Type B pancreatic cell (in vitro differentiated cells): ENCODE data around the gene P4HB. TPM values are rescaled to one million over a fixed set of nuclear protein-coding genes. Genes with fewer than 3 reads are reported as not detected.

Source experiments
- DNase-seq: peaks from one replicate; pipeline ENCODE4 v3.0.0; 2021; ENCODE audit warnings: mixed read lengths; ENCODE audit not compliant: unreplicated experiment; ENCODE audit errors: extremely low spot score
- H3K27ac Mint-ChIP-seq: 2 replicates; pipeline ENCODE4 v1.8.0; 2021; ENCODE audit warnings: mild to moderate bottlenecking, mixed read lengths
- H3K27me3 Mint-ChIP-seq: 2 replicates; pipeline ENCODE4 v1.8.0; 2021; ENCODE audit warnings: mixed read lengths
- H3K36me3 Mint-ChIP-seq: 2 replicates; pipeline ENCODE4 v1.8.0; 2021; ENCODE audit warnings: mixed read lengths
- H3K4me1 Mint-ChIP-seq: one replicate; pipeline ENCODE4 v1.8.0; 2021; ENCODE audit warnings: mixed read lengths; ENCODE audit not compliant: unreplicated experiment
- H3K4me3 Mint-ChIP-seq: 2 replicates; pipeline ENCODE4 v1.8.0; 2021; ENCODE audit warnings: mild to moderate bottlenecking, mixed read lengths
- H3K9me3 Mint-ChIP-seq: 2 replicates; pipeline ENCODE4 v1.8.0; 2021; ENCODE audit warnings: mixed read lengths
- total RNA-seq: library from RNA; stranded (reverse); gene quantifications from 2 replicates; pipeline ENCODE4 v1.2.1, GENCODE V29; 2021; ENCODE audit warnings: low replicate concordance
- TF ChIP-seq, protein P1 (sequence below): fragments of 200-600 bp; sonication (generic); conservative IDR thresholded peaks from 2 replicates; pipeline ENCODE4 v1.5.0; 2021; ENCODE audit warnings: antibody characterized with exemption, mild to moderate bottlenecking

The P4HB gene
- total RNA-seq, 1 donor from 2014 or later: 555 TPM

DNA sequence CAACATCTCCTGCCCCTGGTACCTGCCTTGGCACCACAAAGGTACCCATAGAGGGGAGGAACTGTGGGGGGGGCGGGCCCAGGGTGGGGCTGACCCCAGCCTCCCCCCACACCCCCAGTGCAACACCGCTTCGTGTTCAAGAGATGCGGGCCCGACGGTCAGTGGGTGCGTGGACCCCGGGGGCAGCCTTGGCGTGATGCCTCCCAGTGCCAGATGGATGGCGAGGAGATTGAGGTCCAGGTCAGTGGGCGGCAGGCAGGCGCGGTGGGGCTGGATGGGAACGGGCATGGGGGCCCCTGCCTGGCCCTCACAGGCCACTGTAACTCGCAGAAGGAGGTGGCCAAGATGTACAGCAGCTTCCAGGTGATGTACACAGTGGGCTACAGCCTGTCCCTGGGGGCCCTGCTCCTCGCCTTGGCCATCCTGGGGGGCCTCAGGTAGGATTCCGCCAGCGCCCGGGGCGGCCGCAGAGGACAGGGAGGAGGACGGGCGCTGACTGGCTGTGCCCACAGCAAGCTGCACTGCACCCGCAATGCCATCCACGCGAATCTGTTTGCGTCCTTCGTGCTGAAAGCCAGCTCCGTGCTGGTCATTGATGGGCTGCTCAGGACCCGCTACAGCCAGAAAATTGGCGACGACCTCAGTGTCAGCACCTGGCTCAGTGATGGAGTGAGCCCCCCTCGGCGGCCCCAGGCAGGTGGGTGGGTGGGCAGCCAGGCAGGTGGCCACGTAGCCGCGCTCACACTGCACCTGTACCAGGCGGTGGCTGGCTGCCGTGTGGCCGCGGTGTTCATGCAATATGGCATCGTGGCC, 49.2 kb downstream of the P4HB start:
- Mint-ChIP-seq H3K36me3 (no peaks in the 10 kb centered on the region), H3K4me3 (no peak overlapping the region), H3K4me1 (no peaks in the 10 kb centered on the region), H3K9me3 (no peaks in the 10 kb centered on the region), H3K27ac (no peak overlapping the region), H3K27me3 (peaks cover 27% of the 10 kb centered on the region)
- TF ChIP-seq, protein P1, sequence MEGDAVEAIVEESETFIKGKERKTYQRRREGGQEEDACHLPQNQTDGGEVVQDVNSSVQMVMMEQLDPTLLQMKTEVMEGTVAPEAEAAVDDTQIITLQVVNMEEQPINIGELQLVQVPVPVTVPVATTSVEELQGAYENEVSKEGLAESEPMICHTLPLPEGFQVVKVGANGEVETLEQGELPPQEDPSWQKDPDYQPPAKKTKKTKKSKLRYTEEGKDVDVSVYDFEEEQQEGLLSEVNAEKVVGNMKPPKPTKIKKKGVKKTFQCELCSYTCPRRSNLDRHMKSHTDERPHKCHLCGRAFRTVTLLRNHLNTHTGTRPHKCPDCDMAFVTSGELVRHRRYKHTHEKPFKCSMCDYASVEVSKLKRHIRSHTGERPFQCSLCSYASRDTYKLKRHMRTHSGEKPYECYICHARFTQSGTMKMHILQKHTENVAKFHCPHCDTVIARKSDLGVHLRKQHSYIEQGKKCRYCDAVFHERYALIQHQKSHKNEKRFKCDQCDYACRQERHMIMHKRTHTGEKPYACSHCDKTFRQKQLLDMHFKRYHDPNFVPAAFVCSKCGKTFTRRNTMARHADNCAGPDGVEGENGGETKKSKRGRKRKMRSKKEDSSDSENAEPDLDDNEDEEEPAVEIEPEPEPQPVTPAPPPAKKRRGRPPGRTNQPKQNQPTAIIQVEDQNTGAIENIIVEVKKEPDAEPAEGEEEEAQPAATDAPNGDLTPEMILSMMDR: no peak
- DNase-seq: no peak

DNA sequence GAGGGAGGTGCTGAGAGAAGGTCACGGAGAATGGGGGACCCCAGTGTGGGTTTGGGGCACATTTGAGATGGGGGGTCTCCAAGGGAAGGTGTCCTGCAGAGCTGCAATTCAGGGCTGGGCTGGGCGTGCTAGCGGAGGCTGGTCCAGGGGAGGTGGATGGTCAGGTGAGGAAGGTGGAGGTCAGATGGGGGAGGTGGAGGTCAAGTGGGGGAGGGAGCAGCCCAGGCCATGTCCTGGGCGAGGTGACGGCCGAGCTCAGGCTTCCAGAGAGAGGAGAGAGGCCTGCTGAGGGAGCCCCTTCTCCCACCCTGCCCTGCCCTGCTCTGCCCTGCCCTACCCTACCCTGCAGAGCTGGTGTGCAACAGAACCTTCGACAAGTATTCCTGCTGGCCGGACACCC, 49.9 kb downstream of the P4HB start:
- no peak overlapping the region for H3K4me3 Mint-ChIP-seq
- TF ChIP-seq, protein P1: no peak
- no peak for DNase-seq
- H3K27ac Mint-ChIP-seq: no peak overlapping the region
- no peaks in the 10 kb centered on the region for H3K4me1 Mint-ChIP-seq
- no peaks in the 10 kb centered on the region for H3K9me3 Mint-ChIP-seq
- peaks cover 31% of the 10 kb centered on the region for H3K27me3 Mint-ChIP-seq
- H3K36me3 Mint-ChIP-seq: no peaks in the 10 kb centered on the region

DNA sequence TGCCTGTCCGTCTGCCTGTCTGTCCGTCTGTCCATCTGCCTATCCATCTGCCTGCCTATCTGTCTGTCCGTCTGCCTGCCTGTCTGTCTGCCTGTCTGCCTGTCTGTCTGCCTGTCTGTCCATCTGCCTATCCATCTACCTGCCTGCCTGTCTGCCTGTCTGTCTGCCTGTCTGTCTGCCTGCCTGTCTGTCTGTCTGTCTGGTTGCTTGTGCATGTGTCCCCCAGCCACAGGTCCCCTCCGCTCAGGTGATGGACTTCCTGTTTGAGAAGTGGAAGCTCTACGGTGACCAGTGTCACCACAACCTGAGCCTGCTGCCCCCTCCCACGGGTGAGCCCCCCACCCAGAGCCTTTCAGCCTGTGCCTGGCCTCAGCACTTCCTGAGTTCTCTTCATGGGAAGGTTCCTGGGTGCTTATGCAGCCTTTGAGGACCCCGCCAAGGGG, 50.8 kb downstream of the P4HB start:
- DNase-seq: no peak
- Mint-ChIP-seq H3K36me3 (no peaks in the 10 kb centered on the region), H3K27ac (no peak overlapping the region), H3K4me3 (no peak overlapping the region), H3K9me3 (no peaks in the 10 kb centered on the region), H3K4me1 (no peaks in the 10 kb centered on the region), H3K27me3 (peaks cover 35% of the 10 kb centered on the region)
- TF ChIP-seq, protein P1: no peak

DNA sequence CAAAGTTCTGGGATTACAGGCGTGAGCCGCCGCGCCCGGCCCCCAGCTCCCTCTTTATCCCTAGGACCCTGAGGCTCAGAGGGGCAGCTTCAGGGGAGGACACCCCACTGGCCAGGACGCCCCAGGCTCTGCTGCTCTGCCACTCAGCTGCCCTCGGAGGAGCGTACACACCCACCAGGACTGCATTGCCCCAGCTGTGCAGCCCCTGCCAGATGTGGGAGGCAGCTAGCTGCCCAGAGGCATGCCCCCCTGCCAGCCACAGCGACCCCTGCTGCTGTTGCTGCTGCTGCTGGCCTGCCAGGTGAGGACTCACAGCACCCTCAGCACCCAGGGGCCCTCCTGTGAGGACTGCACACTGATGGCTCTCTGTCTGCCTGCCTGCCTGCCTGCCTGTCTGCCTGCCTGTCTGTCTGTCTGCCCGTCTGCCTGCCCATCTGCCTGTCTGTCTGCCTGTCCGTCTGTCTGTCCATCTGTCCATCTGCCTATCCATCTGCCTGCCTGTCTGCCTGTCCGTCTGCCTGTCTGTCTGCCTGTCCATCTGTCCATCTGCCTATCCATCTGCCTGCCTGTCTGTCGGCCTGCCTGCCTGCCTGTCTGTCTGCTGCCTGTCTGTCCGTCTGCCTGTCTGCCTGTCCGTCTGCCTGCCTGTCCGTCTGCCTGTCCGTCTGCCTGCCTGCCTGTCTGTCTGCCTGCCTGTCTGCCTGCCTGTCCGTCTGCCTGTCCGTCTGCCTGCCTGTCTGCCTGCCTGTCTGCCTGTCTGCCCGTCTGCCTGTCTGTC, 51.4 kb downstream of the P4HB start:
- Mint-ChIP-seq H3K4me1 (no peaks in the 10 kb centered on the region), H3K9me3 (no peaks in the 10 kb centered on the region), H3K27ac (no peak overlapping the region), H3K4me3 (no peak overlapping the region), H3K36me3 (no peaks in the 10 kb centered on the region), H3K27me3 (peaks cover 35% of the 10 kb centered on the region)
- DNase-seq: no peak
- TF ChIP-seq, protein P1: no peak

DNA sequence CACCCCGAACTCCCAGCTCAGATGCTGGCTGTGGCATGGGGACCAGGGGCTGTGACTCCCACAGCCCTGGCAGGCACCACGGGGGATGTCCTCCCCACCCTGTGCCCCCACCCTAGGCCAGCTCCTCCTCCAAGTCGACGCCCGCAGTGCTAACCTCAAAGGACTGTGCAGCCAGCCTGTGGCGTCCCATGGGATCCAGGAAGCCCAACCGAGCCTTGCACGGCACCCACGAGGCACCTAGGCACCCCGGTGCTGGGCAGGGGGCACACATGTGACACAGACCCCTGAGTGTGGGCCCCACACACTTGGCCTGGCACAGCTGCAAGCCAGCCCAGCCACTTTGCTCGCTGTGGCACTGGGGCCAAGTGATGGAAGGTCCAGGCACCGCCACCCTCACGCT, 52.5 kb downstream of the P4HB start:
- Mint-ChIP-seq H3K27ac (no peak overlapping the region), H3K9me3 (no peaks in the 10 kb centered on the region), H3K4me1 (no peaks in the 10 kb centered on the region), H3K4me3 (no peak overlapping the region), H3K27me3 (peaks cover 41% of the 10 kb centered on the region), H3K36me3 (no peaks in the 10 kb centered on the region)
- no peak for DNase-seq
- TF ChIP-seq, protein P1: no peak
